Effector memory CD4-positive, alpha-beta T cell (primary cell): ENCODE results near the gene RELN.

Experiments
- DNase-seq, 3 donors: peaks; one replicate each; pipeline ENCODE4 v3.0.0-alpha.2; 2020
- H3K27ac ChIP-seq: 2 replicates; pipeline ENCODE4 v1.7.0; 2013; ENCODE audit warnings: mild to moderate bottlenecking, low read length, moderate library complexity; ENCODE audit not compliant: insufficient read depth, poor library complexity, severe bottlenecking
- H3K27me3 ChIP-seq: replicated peaks from 2 replicates; pipeline ENCODE4 v1.7.0; 2013; ENCODE audit warnings: mild to moderate bottlenecking, low read length; ENCODE audit not compliant: insufficient read depth, control insufficient read depth, poor library complexity, severe bottlenecking
- H3K36me3 ChIP-seq: 2 replicates; pipeline ENCODE4 v1.7.0; 2013; ENCODE audit warnings: mild to moderate bottlenecking, low read length, moderate library complexity; ENCODE audit not compliant: control insufficient read depth, insufficient read depth
- H3K4me1 ChIP-seq: 2 replicates; pipeline ENCODE4 v1.7.0; 2013; ENCODE audit warnings: low read length, mild to moderate bottlenecking; ENCODE audit not compliant: control insufficient read depth, insufficient read depth, poor library complexity, severe bottlenecking
- H3K4me3 ChIP-seq: 2 replicates; pipeline ENCODE4 v1.7.0; 2013; ENCODE audit warnings: low read length, low read depth, mild to moderate bottlenecking; ENCODE audit not compliant: insufficient read depth, poor library complexity, severe bottlenecking
- H3K9me3 ChIP-seq: 2 replicates; pipeline ENCODE4 v1.7.0; 2013; ENCODE audit warnings: mild to moderate bottlenecking, low read length, moderate library complexity; ENCODE audit not compliant: control insufficient read depth

RELN gene

GRCh38 chr7:103687951-103688350 is 301.5 kb downstream of the RELN start:
- H3K9me3 ChIP-seq = no peaks in the 10 kb centered on the region
- no peaks in the 10 kb centered on the region for H3K4me1 ChIP-seq
- no peak overlapping the region for H3K27ac ChIP-seq
- no peaks in the 10 kb centered on the region for H3K36me3 ChIP-seq
- H3K4me3 ChIP-seq = no peak overlapping the region
- DNase-seq = no peak
- H3K27me3 ChIP-seq = no peaks in the 10 kb centered on the region

- H3K4me3 ChIP-seq = no peak overlapping the region
Measured at GRCh38 chr7:103687272-103687671, 302.2 kb downstream of the RELN start.

GRCh38 chr7:103686763-103687162 is 302.7 kb downstream of the RELN start:
- H3K4me3 ChIP-seq = no peak overlapping the region
- no peak for DNase-seq
- H3K27ac ChIP-seq = no peak overlapping the region

More at GRCh38 chr7:103687272-103687671, 302.2 kb downstream of the RELN start:
- Histone ChIP-seq H3K27me3 (no peaks in the 10 kb centered on the region), H3K9me3 (no peaks in the 10 kb centered on the region), H3K4me1 (no peaks in the 10 kb centered on the region), H3K36me3 (no peaks in the 10 kb centered on the region), H3K27ac (no peak overlapping the region)
- no peak for DNase-seq

GRCh38 chr7:103686064-103686463 is 303.4 kb downstream of the RELN start:
- Histone ChIP-seq H3K27me3 (no peaks in the 10 kb centered on the region), H3K27ac (no peak overlapping the region), H3K36me3 (no peaks in the 10 kb centered on the region), H3K9me3 (no peaks in the 10 kb centered on the region), H3K4me3 (no peak overlapping the region), H3K4me1 (no peaks in the 10 kb centered on the region)
- no peak for DNase-seq

More at GRCh38 chr7:103686763-103687162, 302.7 kb downstream of the RELN start:
- no peaks in the 10 kb centered on the region for H3K36me3 ChIP-seq
- no peaks in the 10 kb centered on the region for H3K9me3 ChIP-seq
- no peaks in the 10 kb centered on the region for H3K4me1 ChIP-seq
- no peaks in the 10 kb centered on the region for H3K27me3 ChIP-seq

- Histone ChIP-seq H3K4me3 (no peak overlapping the region), H3K27me3 (no peaks in the 10 kb centered on the region), H3K9me3 (no peaks in the 10 kb centered on the region), H3K4me1 (no peaks in the 10 kb centered on the region), H3K36me3 (no peaks in the 10 kb centered on the region), H3K27ac (no peak overlapping the region)
- no peak for DNase-seq
Measured at GRCh38 chr7:103685646-103686045, 303.8 kb downstream of the RELN start.

- no peaks in the 10 kb centered on the region for H3K36me3 ChIP-seq
- H3K9me3 ChIP-seq = no peaks in the 10 kb centered on the region
- DNase-seq = no peak
- H3K27me3 ChIP-seq = no peaks in the 10 kb centered on the region
- no peak overlapping the region for H3K4me3 ChIP-seq
- H3K4me1 ChIP-seq = no peaks in the 10 kb centered on the region
- no peak overlapping the region for H3K27ac ChIP-seq
Measured at GRCh38 chr7:103683348-103683747, 306.1 kb downstream of the RELN start.

GRCh38 chr7:103680161-103681144 is 309.0 kb downstream of the RELN start:
- Histone ChIP-seq H3K27ac (no peak overlapping the region), H3K9me3 (no peaks in the 10 kb centered on the region), H3K4me3 (no peak overlapping the region), H3K27me3 (no peaks in the 10 kb centered on the region), H3K4me1 (no peaks in the 10 kb centered on the region), H3K36me3 (no peaks in the 10 kb centered on the region)
- no peak for DNase-seq

GRCh38 chr7:103679151-103680132 is 310.0 kb downstream of the RELN start:
- H3K9me3 ChIP-seq = no peaks in the 10 kb centered on the region

GRCh38 chr7:103668279-103668941 is 321.0 kb downstream of the RELN start:
- DNase-seq = no peak
- Histone ChIP-seq H3K4me1 (no peaks in the 10 kb centered on the region), H3K27me3 (no peaks in the 10 kb centered on the region), H3K27ac (no peak overlapping the region), H3K4me3 (no peak overlapping the region), H3K9me3 (no peaks in the 10 kb centered on the region), H3K36me3 (no peaks in the 10 kb centered on the region)

More at GRCh38 chr7:103679151-103680132, 310.0 kb downstream of the RELN start:
- H3K4me1 ChIP-seq = no peaks in the 10 kb centered on the region
- no peak overlapping the region for H3K4me3 ChIP-seq
- H3K27me3 ChIP-seq = no peaks in the 10 kb centered on the region
- H3K36me3 ChIP-seq = no peaks in the 10 kb centered on the region
- DNase-seq = no peak
- H3K27ac ChIP-seq = no peak overlapping the region
